Fibroblast of lung (primary cell): Measurements from ENCODE around the gene COG2. TPM values are rescaled to one million over a fixed set of nuclear protein-coding genes. Genes with fewer than 3 reads are reported as not detected.
A peak's percentile ranks its signal among the peaks of the same experiment; 100 is the strongest.

Source experiments
- DNase-seq, 2 donors: peaks; one replicate each; pipeline versions ENCODE4 v3.0.0 to v3.0.0-alpha.2; 2010; ENCODE audit warnings: low read depth in 2 of 2
- H2AFZ ChIP-seq: 2 replicates; pipeline ENCODE4 v1.5.1; 2012; ENCODE audit warnings: low read length, control low read depth, inconsistent platforms
- H3K27ac ChIP-seq: 2 replicates; pipeline ENCODE4 v1.5.1; 2011; ENCODE audit warnings: low read length, control low read depth; ENCODE audit not compliant: insufficient read depth
- H3K27me3 ChIP-seq: 2 replicates; pipeline ENCODE4 v1.5.1; 2011; ENCODE audit warnings: mild to moderate bottlenecking, low read length; ENCODE audit not compliant: control insufficient read depth, insufficient read depth
- H3K36me3 ChIP-seq: 2 replicates; pipeline ENCODE4 v1.5.1; 2011; ENCODE audit warnings: low read length; ENCODE audit not compliant: control insufficient read depth, insufficient read depth
- H3K4me1 ChIP-seq: 2 replicates; pipeline ENCODE4 v1.5.1; 2011; ENCODE audit warnings: low read length; ENCODE audit not compliant: control insufficient read depth, insufficient read depth; ENCODE audit errors: extremely low read depth
- H3K4me2 ChIP-seq: 2 replicates; pipeline ENCODE4 v1.5.1; 2011; ENCODE audit warnings: low read length, control low read depth; ENCODE audit not compliant: insufficient read depth; ENCODE audit errors: extremely low read depth
- H3K4me3 ChIP-seq, 4 experiments: fragments of 200-600 bp in 1 of 4; sonication (generic) in 1 of 4; replicated peaks in 1 of 4; 2 replicates each; pipeline ENCODE4 v1.5.1; 2011 to 2016; ENCODE audit warnings: low read length in 4 of 4, low read depth in 3 of 4, mild to moderate bottlenecking in 3 of 4, control low read depth in 2 of 4, inconsistent platforms in 1 of 4, mixed read lengths in 1 of 4; ENCODE audit not compliant: insufficient read depth in 1 of 4; ENCODE audit errors: control extremely low read depth in 1 of 4
- H3K79me2 ChIP-seq: 2 replicates; pipeline ENCODE4 v1.5.1; 2012; ENCODE audit warnings: mild to moderate bottlenecking, low read length, inconsistent platforms; ENCODE audit not compliant: control insufficient read depth, insufficient read depth
- H3K9ac ChIP-seq: 2 replicates; pipeline ENCODE4 v1.5.1; 2011; ENCODE audit warnings: mild to moderate bottlenecking, low read length, control low read depth; ENCODE audit not compliant: insufficient read depth
- H3K9me3 ChIP-seq: 2 replicates; pipeline ENCODE4 v1.5.1; 2012; ENCODE audit warnings: low read depth, low read length; ENCODE audit not compliant: control insufficient read depth, insufficient read depth
- H4K20me1 ChIP-seq: 2 replicates; pipeline ENCODE4 v1.5.1; 2011; ENCODE audit warnings: low read length; ENCODE audit not compliant: control insufficient read depth, insufficient read depth; ENCODE audit errors: extremely low read depth
- CTCF ChIP-seq, 2 donors: IDR thresholded peaks in 1 of 2; conservative IDR thresholded peaks in 1 of 2; 1 replicate in 1 of 2; 2 replicates in 1 of 2; pipeline ENCODE4 v1.5.1; 2011 to 2012; ENCODE audit warnings: low read length in 2 of 2, control low read depth in 1 of 2, inconsistent platforms in 1 of 2, low read depth in 1 of 2, mild to moderate bottlenecking in 1 of 2
- EZH2 ChIP-seq: IDR thresholded peaks from 2 replicates; pipeline ENCODE4 v1.5.1; 2012; ENCODE audit warnings: low read length, control low read depth, mild to moderate bottlenecking; ENCODE audit errors: missing control alignments
- polyA plus RNA-seq, 2 donors: library from polyadenylated mRNA; depleted of rRNA in 1 of 2; stranded (reverse) in 1 of 2; unstranded in 1 of 2; fragments of >200 nt; gene quantifications; 2 replicates each; pipeline ENCODE4 v1.2.1, GENCODE V29; 2011 to 2012; ENCODE audit warnings: missing spikeins in 1 of 2
- total RNA-seq: library from RNA; depleted of rRNA; stranded (reverse); fragments of >200 nt; gene quantifications from 2 replicates; pipeline ENCODE4 v1.2.1, GENCODE V29; 2014

Gene COG2
- total and polyA plus RNA-seq, 2 donors (not counting 1 experiment from before 2014, with no cell fraction given) = 15.4 to 21.5 TPM

GRCh38 chr1:230679192-230679591, 36.9 kb downstream of the COG2 start:
- TF ChIP-seq EZH2 (no peak), CTCF (conservative IDR thresholded peaks at IDR 0.05 in 1 of 2, IDR thresholded peaks at IDR 0.05 in 1 of 2; ENCODE audit: low read depth in 1 of 2, low read length in 2 of 2) (no peak)
- no peak overlapping the region for H2AFZ ChIP-seq
- H3K4me2 ChIP-seq = no peak overlapping the region
- H3K36me3 ChIP-seq = no peaks in the 10 kb centered on the region
- no peaks in the 10 kb centered on the region for H4K20me1 ChIP-seq
- no peak overlapping the region for H3K4me3 ChIP-seq
- H3K79me2 ChIP-seq = no peaks in the 10 kb centered on the region
- no peaks in the 10 kb centered on the region for H3K9me3 ChIP-seq
- peaks cover 9% of the 10 kb centered on the region for H3K4me1 ChIP-seq
- H3K9ac ChIP-seq = no peak overlapping the region
- no peak for DNase-seq
- H3K27ac ChIP-seq = no peak overlapping the region
- H3K27me3 ChIP-seq = no peaks in the 10 kb centered on the region

DNA sequence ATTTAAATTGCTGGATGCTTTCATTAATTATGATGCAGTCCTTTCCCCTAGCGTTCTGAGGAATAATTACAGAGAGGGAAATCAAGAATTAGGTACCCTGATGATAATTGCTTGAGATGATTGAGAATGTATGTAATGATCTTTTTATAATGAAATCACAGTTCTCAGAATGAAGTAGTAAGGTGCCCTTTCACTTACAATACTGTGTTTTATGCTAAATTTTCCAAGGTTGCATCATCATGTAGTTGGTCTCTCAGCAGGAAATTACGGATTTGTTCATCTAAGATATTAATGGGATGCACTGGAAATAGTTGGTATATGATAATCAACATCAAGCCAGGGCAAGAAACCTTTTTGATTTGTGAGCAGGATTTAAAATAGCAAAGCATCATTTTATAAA, 37.5 kb downstream of the COG2 start:
- Histone ChIP-seq H3K9ac (no peak overlapping the region), H3K27ac (no peak overlapping the region), H3K9me3 (no peaks in the 10 kb centered on the region), H3K79me2 (no peaks in the 10 kb centered on the region), H2AFZ (no peak overlapping the region), H3K4me2 (no peak overlapping the region), H3K27me3 (no peaks in the 10 kb centered on the region), H4K20me1 (no peaks in the 10 kb centered on the region), H3K4me3 (no peak overlapping the region), H3K4me1 (peaks cover 10% of the 10 kb centered on the region), H3K36me3 (no peaks in the 10 kb centered on the region)
- TF ChIP-seq CTCF (conservative IDR thresholded peaks at IDR 0.05 in 1 of 2, IDR thresholded peaks at IDR 0.05 in 1 of 2; ENCODE audit: low read depth in 1 of 2, low read length in 2 of 2) = no peak
- TF ChIP-seq EZH2 = no peak
- DNase-seq = peak in 1 of 2 donors; percentile 31

GRCh38 chr1:230680300-230681025, 38.2 kb downstream of the COG2 start:
- no peaks in the 10 kb centered on the region for H3K9me3 ChIP-seq
- H3K9ac ChIP-seq = no peak overlapping the region
- no peak overlapping the region for H2AFZ ChIP-seq
- peaks cover 10% of the 10 kb centered on the region for H3K4me1 ChIP-seq
- DNase-seq = no peak
- TF ChIP-seq CTCF (conservative IDR thresholded peaks at IDR 0.05 in 1 of 2, IDR thresholded peaks at IDR 0.05 in 1 of 2; ENCODE audit: low read depth in 1 of 2, low read length in 2 of 2) = no peak
- no peak for TF ChIP-seq EZH2
- H3K36me3 ChIP-seq = no peaks in the 10 kb centered on the region
- no peaks in the 10 kb centered on the region for H4K20me1 ChIP-seq
- no peaks in the 10 kb centered on the region for H3K79me2 ChIP-seq
- H3K4me2 ChIP-seq = no peak overlapping the region
- no peaks in the 10 kb centered on the region for H3K27me3 ChIP-seq
- no peak overlapping the region for H3K27ac ChIP-seq
- H3K4me3 ChIP-seq = no peak overlapping the region
